Activated T-cell treated with anti-CD3 and anti-CD28 coated beads, Interleukin-2, amount 50 U/mL, for 48 hours (primary cell): ENCODE data around the gene SLC1A4.
"Not testable (repeated sequence)": the region's sequence is repeated elsewhere in the genome, so short reads cannot be mapped to it uniquely, and the experiment has no call there.

Experiments
- DNase-seq, 2 experiments: peaks; one replicate each; pipeline ENCODE4 v3.0.0-alpha.2; 2020

Gene SLC1A4

DNA sequence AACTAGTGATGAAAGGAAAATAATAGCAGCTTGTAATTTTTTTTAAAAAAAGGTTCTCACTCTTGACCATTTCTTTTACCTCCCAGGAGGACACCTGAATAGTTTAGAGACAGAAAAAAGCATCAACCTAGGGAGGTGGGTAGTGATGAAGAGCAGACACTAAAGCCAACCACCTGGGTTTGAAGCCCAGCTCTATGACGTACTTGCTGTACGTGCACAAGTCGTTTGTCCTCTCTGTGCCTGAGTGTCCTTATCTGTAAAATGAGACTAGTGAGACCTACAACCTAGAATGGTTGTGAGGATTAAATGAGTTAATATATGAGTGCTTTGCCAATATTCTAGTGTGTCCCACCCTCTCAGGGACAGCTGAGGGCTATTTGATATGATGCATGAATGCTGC is 5.8 kb downstream of the SLC1A4 start:
- no peak for DNase-seq

DNA sequence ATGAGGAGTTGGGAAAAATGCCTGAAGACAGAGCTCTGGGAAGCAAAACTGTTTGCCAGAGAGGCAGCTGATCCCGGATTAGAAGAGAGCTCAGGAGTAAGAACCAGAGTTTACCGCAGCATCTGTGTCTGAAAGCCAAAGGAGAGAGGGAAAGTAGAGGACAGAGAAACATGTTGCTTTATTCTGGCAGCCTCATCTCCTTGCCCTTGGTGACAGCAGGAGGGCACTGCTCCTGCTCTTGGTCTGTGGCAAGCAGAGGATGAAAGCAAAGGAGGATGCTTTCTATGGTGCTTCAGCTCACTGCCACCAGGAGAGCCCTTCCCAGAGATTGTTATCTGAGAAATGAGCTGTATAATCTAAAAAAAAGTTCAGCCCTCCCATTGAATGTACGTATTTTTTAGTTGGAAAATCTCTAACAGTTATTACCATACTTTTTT is 7.7 kb downstream of the SLC1A4 start:
- no peak for DNase-seq

DNA sequence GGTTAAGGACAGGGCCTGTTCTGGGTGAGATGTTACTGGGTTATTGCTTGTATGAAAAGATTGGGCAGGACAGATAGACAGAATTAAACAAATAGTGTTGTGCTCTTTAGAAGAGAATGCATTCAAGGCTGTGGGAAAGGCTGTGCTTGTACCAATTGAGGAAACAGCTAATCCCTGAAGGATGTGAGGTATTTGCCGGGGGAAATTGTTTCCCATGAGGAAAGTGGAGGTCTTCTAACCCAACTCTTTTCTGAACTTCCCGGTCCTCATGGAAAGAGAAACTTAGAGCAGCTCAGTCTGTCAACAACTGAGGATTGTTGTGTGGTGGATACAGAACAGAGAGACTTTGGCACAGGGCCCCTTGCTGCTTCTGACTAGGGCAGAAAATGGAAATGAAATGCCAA is 9.5 kb downstream of the SLC1A4 start:
- no peak for DNase-seq

DNA sequence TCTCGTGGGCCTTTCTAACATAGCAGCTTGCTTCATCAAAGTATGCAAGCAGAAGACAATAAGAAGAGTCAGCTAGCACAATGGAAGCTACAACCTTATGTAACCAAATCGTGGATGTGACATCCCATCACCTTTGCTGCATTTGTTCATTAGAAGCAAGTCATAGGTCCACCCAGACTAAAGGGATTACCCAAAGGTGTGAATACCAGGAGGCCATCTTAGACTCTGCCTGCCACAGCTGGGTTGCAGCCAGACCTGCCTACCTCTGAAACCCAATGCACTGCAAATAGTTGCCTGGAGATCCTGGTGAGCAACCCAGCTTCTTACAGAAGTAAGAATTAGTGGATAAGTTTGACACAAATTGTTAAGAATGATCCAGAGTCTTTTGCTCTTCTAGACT is 10.6 kb downstream of the SLC1A4 start:
- no peak for DNase-seq

DNA sequence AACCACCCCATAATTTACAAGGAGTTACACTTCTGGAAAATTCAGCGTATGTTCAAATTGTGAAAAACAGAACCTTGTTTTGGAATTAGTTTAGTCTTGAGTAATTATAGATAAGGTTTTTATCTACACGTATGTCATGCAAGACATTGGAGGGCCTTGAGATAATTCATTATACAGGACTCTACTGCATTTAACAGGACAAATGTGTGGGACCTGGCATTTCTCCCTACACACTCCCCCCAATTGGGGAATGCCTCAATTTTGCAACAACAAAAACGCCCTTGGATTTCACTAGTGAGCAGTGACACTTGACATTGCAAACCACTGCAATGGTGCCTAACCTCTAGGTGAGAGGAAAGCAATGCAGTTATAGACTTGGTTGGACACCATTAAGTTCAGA is 11.4 kb downstream of the SLC1A4 start:
- no peak for DNase-seq

DNA sequence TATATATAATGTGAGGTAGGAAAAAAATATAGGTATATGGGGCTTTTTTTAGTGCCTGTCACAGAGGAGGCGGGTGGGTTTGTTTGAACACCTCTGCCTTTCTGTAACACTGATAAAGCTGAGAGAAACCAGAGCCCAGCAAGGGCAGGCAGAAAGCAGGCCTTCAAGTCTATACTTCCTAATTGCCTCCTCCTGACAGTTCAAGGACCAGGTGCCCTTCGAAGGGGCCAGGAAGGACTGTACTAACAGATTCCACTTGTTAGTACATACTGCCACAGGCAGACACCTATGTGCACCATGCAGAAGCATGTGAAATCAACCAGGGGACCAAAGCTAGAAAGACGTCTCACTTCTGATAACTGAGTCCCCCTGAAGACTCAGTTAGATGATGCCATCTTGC is 13.8 kb downstream of the SLC1A4 start:
- no peak for DNase-seq

DNA sequence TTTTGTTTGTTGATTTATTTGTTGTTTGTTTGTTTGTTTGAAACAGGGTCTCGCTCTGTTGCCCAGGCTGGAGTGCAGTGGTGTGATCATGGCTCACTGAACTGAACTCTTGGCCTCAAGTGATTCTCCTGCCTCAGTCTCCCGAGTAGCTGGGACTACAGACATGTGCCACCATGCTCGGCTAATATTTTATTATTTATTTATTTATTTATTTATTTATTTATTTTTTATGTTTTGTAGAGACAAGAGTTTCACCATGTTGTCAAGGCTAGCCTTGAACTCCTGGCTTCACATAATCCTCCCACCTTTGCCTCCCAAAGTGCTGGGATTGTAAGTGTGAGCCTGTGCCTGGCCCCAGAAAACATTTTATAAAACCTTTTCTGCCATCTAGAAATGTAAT is 15.0 kb downstream of the SLC1A4 start:
- DNase-seq, result not testable (repeated sequence)

DNA sequence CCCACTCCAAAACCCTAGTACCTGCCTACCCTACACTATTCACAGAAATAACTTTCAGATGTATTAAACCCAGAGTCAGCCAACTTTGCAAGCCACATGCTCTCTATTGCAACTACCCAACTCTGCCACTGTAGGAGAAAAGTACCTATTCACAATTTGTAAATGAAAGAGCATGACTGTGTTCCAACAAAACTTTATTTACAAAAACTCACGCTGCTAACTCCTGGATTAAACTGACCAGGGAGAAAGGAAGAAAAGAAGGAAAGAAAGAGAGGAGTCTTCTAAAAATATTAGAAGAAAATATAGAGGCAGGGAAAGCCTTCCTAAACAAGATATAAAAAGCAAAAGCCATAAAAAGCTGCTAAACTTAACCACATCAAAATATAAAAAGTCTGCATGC is 24.6 kb downstream of the SLC1A4 start:
- no peak for DNase-seq

DNA sequence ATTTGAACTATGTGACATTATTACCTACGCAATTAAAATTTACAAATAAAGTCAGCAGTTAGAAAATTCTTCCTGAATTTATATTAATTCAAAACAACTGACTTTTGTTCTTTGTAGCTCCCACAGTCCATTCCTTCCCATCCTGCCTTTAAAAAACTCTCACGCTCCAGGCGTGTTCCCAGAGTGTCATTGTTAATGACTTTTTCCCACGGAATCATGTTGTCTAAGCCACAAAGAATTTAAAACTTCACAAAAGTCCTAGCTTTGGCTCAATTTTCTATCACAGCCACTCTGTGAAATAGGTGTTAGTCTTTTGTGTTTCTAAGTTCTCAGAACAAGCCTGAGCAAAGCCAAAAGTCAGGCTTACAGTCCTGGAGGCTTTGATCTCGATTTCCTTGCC is 26.5 kb downstream of the SLC1A4 start:
- no peak for DNase-seq

DNA sequence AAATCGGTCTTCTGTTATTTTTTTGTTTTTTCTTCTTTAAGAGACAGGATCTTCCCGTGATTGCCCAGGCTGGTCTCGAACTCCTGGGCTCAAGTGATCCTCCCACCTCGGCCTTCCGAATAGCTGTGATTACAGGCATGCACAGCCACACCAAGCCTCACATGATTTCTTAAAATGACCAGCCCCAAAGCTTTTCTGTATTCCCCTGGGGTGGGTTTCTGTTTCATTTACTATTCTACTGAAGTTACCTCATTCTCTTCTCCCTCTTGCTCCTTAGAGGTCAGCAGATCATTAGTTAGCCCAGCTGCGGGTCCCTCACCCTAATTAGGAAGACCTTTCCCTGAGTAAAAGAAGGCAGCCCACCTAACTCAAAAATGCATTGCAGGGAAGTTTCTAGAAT is 27.6 kb downstream of the SLC1A4 start:
- no peak for DNase-seq

DNA sequence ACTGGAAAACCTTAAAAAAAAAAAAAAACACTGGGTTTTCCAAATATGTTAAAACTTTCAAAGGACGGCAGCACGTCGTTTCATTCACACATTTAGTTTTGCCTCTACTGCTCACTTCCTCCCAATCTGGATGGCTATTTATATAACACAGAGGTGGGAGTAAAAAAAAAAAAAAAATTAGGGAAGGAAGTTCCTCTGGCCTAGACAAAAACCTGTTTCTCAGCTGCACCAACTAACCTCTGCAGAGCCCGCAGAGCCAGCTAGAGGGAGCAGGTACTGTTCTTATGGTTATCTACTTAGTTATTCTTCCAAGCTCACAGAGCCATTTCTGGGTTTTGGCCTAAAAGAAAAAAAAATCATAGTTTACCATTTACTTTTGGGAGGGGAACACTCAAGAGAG is 28.1 kb downstream of the SLC1A4 start:
- DNase-seq, result no peak

DNA sequence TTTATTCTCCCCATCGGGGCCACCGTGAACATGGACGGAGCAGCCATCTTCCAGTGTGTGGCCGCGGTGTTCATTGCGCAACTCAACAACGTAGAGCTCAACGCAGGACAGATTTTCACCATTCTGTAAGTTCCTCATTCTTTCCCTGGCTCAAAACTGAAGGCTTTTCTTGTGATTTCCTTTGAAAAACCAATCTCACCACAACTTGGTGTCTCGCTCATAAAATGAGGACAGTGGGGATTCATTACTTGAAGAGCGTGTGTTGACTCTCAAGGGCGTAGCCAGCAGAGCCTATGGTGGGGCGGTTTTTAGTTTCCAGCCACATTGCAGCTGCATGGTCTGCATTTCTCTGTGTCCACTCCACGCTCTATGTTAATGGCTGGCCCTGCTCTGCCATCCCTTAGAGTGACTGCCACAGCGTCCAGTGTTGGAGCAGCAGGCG is 29.0 kb downstream of the SLC1A4 start:
- DNase-seq, result no peak

DNA sequence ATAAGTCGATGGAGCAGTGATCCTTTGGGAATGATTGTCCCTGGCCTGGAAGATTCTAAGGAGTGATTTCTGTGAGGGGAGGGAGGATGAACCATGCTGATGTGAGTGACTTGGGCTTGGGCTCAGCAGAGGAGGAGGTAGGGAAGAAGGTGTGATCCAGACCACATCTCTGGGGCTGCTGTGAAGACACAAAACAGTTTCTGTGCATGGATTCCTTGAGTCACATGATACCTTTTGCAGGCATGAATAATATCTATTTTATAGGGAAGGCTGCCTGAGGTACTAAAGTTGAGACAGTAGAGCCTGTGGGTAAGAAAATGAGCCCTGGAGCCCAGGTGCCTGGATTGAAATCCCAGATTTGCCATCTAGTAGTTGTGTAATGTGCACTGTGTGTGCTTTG is 29.8 kb downstream of the SLC1A4 start:
- DNase-seq, result no peak

DNA sequence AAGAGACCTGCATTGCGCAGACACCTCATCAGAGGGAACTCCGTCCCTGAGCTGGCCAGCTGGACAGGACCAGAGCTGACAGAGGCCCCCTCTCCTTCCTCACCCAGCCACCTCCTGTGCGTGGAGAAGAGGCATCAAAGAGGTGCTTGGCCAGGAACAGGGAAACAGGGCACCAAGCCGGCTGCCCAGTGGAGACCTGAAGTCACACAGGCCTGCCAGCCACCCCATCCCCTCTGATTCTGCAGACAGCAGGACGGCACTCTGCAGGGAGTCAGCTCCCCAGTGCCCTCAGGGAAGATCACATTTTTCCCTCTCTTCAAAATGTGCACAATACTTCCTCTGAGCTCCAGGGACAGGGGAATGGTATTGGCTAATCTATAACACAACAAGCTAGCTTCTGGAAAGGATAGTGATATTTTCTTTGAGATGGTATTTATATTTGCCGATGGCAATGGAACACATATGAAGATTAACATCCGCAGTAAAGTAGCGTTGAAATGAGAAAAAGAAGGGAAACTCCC is 30.5 kb downstream of the SLC1A4 start:
- no peak for DNase-seq

DNA sequence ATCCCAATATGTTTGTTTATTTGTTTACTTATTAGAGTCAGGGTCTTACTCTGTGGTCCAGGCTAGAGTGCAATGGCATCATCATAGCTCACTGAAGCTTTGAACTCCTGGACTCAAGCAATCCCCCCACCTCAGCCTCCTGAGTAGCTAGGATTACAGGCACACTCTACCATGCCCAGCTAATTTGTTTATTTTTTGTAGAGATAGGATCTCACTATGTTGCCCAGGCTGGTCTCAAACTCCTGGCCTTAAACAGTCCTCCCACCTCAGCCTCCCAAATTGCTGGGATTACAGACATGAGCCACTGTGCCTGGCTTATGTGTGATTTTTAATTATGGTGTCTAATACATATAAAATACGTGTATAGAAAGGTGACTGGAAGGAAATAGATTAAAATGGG is 31.1 kb downstream of the SLC1A4 start:
- not testable (repeated sequence) for DNase-seq

DNA sequence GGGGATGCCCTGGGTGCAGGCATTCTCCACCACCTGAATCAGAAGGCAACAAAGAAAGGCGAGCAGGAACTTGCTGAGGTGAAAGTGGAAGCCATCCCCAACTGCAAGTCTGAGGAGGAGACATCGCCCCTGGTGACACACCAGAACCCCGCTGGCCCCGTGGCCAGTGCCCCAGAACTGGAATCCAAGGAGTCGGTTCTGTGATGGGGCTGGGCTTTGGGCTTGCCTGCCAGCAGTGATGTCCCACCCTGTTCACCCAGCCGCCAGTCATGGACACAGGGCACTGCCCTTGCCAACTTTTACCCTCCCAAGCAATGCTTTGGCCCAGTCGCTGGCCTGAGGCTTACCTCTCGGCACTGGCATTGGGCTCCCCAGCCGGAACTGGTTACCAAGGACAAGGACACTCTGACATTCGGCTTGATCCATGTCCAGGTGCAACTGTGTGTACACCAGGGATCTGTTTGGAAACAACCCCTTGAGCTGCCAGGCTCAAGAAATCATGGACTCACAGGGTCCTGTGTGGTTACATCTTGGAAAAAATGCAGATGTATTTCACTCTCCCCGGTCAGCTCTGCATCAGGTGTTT is 31.8 kb downstream of the SLC1A4 start:
- DNase-seq, result no peak

DNA sequence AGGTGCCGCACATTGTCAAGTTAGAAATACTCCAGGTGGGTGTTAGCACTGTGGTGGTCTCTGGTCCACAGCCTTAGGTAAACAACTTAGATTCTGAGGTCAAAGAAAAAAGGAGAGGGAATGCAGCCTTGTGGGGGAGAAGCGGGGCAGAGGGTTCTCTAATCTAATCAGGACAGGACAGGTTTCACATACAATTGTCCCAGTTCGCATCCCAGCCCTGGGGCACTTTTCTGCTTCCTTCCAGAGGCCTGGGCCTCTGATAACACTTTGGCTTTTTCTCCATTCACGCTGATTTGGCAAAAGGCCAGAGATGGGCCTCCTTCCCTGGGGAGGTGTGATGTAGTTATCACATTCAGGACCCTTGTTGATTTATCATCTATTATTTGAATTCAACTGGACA is 32.5 kb downstream of the SLC1A4 start:
- DNase-seq, result no peak

DNA sequence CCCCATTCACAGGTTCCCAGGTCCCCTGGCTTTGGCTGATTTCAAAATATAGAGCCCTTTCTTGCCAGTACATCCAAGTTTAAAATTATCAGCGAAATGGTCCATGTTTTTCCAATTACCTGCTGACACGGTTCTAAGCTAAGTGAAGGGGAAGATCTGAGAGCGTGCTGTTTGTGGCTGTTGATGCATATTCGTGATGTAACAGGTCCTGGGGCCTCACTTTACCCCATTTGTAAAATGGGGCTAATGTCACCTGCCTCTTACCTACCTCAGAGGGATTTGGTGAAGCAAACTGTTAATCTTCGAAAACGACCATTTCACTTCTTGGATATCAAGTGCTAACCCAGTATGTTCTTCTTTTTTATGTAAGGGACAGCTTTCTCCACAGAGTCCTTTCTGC is 33.0 kb downstream of the SLC1A4 start:
- DNase-seq, result no peak

DNA sequence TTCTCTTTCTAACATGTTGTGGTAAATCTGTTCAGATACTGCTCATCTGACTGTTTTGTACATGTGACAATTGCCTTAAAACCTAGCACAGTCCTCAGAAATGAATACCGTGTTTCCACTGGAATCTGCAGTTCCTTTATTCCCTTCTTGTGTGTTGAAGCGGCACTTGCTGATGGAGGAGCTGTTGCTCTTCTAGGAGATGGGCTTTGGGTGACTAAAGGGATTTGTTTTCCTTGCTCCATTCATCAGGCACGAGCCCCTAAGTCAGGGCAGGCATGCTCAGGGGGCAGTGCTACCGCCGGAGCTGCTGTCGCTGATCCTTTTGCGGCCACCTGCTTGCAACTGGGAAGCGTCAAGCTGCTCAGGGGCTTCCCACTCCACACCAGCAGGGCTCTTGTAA is 34.5 kb downstream of the SLC1A4 start:
- DNase-seq, result no peak

DNA sequence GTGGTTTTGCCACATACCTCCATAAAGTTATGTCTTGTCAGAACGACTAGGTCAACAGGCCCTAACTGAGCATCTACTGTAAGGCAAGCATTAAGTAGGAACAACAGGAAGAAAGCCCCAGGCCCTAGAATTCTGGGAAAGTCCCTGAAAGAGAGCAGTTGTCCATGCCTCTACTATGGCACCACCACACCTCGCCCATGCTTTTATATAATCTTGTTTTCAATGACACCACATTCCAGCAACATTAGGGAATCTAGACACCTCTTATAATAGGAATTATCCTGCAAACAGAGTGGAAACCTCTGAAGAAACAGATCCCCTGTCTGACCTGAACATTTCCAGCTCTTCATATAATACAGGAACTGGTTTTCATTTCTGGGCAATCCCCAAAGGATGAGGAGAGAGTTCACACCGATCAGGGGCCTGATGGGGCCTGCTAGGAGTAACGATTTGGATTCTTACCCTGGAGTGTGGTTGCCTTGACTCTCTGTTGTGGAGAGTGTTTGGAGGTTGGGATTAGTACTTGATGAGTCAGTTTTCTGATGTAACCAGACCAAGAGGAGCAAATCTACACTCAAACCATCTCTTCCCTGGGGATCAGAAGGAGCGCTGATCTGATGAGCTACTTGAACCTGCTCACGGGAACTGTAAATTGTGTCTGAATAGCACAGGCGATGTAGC is 35.1 kb downstream of the SLC1A4 start:
- DNase-seq, result no peak

DNA sequence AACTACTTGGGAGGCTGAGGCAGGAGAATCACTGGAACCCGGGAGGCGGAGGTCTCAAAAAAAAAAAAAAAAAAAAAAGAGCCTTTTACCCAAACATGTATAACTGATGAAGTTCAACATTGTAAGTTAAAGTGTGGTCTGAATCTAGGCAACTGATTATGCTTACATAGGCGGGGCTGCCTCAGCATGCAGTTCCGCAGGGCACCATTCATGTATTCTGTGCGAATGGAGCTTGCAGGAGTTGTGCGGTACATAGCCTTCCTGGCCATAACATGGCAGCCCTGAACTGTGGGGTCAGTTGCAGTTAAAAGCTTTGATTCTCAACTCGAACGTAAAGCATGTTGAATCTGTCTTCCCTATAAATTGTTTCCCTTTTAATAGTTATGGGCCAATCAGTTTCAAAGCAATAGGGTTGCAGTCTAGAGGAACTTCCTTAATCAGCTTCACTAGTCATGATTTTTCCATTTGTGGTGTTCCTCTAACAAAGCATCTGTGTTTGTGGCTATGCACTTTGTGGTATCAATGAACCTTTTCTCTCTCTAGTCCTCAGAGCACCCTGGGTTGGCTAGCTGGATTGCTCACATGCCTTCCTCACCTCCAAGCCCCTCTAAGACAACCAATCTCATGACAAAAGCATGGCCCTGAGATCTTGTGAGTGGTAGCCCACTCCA is 36.4 kb downstream of the SLC1A4 start:
- no peak for DNase-seq

DNA sequence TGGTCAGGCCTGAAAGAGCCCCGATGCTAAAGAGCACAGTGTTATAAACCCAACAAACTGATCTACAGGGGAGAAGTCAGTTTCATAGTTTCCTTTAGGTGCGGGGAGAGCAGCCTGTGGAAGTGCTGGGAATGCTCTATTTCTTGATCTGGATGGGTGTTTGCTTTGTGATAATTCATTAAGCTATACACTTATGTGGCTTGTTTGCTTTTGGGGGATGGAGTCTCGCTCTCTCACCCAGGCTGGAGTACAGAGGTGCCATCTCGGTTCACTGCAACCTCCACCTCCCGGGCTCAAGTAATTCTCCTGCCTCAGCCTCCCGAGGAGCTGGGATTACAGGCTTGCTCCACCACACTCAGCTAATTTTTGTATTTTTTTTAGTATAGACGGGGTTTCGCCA is 37.0 kb downstream of the SLC1A4 start:
- no peak for DNase-seq

DNA sequence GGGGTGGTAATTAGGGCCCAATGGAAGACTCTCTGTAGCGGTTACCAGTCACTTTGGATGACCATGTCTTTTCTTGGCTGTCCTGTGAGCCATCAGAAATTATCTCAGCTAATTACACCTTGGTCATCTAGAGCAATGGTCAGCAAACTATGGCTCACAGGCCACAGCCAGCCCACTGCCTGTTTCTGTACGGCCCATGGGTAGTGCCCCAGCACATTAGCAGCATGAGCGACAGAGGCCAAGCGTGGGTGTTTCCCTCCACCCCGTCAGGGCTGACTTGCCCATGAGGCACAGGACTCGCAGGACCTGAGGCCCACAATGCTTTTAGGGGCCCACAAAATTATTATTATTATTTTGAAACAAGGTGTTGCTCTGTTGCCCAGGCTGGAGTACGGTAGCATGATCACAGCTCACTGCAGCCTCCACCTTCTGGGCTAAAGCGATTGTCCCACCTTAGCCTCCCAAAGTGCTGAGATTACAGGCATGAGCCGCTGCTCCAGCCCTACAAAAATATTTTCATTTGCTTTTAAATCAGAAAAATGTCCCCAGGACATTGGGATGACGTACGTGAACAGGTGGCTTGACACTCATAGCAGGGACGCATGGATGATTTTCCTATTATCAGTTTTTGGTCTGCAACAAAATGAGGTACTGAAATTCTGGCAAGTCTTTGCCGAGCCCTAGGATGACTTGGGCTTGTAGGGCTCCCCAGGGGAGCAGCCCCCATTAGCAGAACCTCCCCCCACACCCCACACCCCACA is 37.7 kb downstream of the SLC1A4 start:
- no peak for DNase-seq
